GM23248 (cell line): ENCODE data around the gene C10orf71.

Experiments
- EZH2 ChIP-seq: fragments of 200-600 bp; sonication (generic); IDR thresholded peaks from 2 replicates; pipeline ENCODE4 v1.6.1; 2018; ENCODE audit warnings: antibody characterized with exemption, mild to moderate bottlenecking; ENCODE audit not compliant: insufficient read depth, poor library complexity, severe bottlenecking
- EZH2phosphoT487 ChIP-seq: fragments of 200-600 bp; sonication (generic); IDR thresholded peaks from 2 replicates; pipeline ENCODE4 v1.6.1; 2018; ENCODE audit warnings: antibody characterized with exemption, moderate library complexity, mild to moderate bottlenecking, low read depth; ENCODE audit not compliant: insufficient read depth

DNA sequence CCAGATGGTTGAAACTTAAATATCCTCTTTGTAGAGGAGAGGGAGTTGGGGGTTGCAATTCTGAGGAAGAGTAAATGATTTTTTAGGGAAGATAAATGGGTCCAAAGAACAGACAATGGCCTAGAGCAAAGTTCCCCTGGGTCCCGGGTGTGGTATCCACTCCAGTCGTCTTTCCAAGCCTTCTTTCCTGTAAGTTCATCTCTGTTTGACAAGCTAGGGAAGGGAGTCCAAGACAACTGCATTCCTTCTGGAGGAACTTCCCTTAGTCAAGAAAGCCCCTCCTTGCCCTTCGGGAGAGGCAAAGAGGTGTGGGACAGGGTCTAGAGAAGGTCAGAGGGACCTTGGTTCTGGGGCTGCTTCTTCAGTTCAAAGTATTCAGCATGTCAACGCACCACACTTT, 33.4 kb downstream of the C10orf71 start:
- TF ChIP-seq EZH2phosphoT487 (no peak), EZH2 (no peak)
